Suprapubic skin (tissue), 4 donors: ENCODE results near the gene GPX2.

Experiments
- EP300 ChIP-seq: sonication (generic); formaldehyde crosslinking; IDR thresholded peaks from one replicate; pipeline ENCODE4 v1.6.1; 2017; ENCODE audit warnings: antibody characterized with exemption
- POLR2A ChIP-seq, 2 donors: fragments of 450-650 bp; IDR thresholded peaks; one replicate each; pipeline ENCODE4 v1.6.1; 2017; ENCODE audit warnings: antibody characterized with exemption in 2 of 2, mild to moderate bottlenecking in 2 of 2, moderate library complexity in 2 of 2
- POLR2AphosphoS5 ChIP-seq, 3 donors: sonication (generic); formaldehyde crosslinking; IDR thresholded peaks; one replicate each; pipeline ENCODE4 v1.6.1; 2017; ENCODE audit warnings: antibody characterized with exemption in 3 of 3
- TF ChIP-seq, protein P1 (sequence below), 2 donors: fragments of 200-600 bp in 1 of 2; fragments of 450-650 bp in 1 of 2; sonication (generic) in 1 of 2; IDR thresholded peaks; one replicate each; pipeline ENCODE4 v1.5.1; 2016 to 2019; ENCODE audit warnings: antibody characterized with exemption in 2 of 2, mild to moderate bottlenecking in 1 of 2, moderate library complexity in 1 of 2

DNA sequence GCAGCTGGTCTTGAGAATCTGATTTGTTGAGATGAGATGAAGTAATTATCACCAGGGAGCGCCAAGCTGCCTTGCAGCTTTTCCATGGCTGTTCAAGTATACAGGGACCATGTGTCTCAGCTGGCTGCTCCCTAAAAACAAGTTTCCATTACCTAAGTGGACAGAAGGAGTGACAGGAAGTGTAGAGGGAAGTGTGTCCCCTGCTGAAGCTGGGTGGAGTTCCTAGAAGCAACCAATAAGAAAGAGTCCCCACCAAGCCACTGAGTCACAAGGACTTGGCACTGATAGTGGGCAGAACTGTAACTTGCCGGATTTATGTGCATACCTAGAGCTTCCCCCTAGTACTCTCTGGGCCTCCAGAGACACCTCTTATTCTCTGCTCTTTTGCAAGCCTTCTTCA is 1.5 kb upstream of the GPX2 start:
- TF ChIP-seq, protein P1, sequence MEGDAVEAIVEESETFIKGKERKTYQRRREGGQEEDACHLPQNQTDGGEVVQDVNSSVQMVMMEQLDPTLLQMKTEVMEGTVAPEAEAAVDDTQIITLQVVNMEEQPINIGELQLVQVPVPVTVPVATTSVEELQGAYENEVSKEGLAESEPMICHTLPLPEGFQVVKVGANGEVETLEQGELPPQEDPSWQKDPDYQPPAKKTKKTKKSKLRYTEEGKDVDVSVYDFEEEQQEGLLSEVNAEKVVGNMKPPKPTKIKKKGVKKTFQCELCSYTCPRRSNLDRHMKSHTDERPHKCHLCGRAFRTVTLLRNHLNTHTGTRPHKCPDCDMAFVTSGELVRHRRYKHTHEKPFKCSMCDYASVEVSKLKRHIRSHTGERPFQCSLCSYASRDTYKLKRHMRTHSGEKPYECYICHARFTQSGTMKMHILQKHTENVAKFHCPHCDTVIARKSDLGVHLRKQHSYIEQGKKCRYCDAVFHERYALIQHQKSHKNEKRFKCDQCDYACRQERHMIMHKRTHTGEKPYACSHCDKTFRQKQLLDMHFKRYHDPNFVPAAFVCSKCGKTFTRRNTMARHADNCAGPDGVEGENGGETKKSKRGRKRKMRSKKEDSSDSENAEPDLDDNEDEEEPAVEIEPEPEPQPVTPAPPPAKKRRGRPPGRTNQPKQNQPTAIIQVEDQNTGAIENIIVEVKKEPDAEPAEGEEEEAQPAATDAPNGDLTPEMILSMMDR (IDR thresholded peaks at IDR 0.05) = no peak
- TF ChIP-seq POLR2AphosphoS5 (IDR thresholded peaks at IDR 0.05) (no peak), EP300 (no peak), POLR2A (IDR thresholded peaks at IDR 0.05) (no peak)
